EL (cell line): ENCODE results near the gene COL18A1.
"Not testable (repeated sequence)": the region's sequence is repeated elsewhere in the genome, so short reads cannot be mapped to it uniquely, and the experiment has no call there.

Source experiments
- DNase-seq: peaks from one replicate; pipeline ENCODE4 v3.0.0-alpha.2; 2016

The COL18A1 gene

GRCh38 chr21:45429221-45430175, 24.5 kb downstream of the COL18A1 start:
- DNase-seq = no peak

GRCh38 chr21:45430521-45431501, 25.8 kb downstream of the COL18A1 start:
- DNase-seq = peak; percentile 42

- DNase-seq = no peak
Measured at GRCh38 chr21:45431781-45432572, 27.0 kb downstream of the COL18A1 start.

- DNase-seq = peak; percentile 14
Measured at GRCh38 chr21:45432575-45433255, 27.8 kb downstream of the COL18A1 start.

- DNase-seq = no peak
Measured at GRCh38 chr21:45433301-45433700, 28.3 kb downstream of the COL18A1 start.

- DNase-seq = no peak
Measured at GRCh38 chr21:45433911-45434644, 29.1 kb downstream of the COL18A1 start.

GRCh38 chr21:45434645-45435217, 29.8 kb downstream of the COL18A1 start:
- no peak for DNase-seq

- no peak for DNase-seq
Measured at GRCh38 chr21:45435405-45435981, 30.5 kb downstream of the COL18A1 start.

GRCh38 chr21:45436351-45437065, 31.5 kb downstream of the COL18A1 start:
- no peak for DNase-seq

- not testable (repeated sequence) for DNase-seq
Measured at GRCh38 chr21:45437844-45438243, 32.9 kb downstream of the COL18A1 start.

GRCh38 chr21:45438391-45439145, 33.6 kb downstream of the COL18A1 start:
- no peak for DNase-seq

- DNase-seq = peak; percentile 88
Measured at GRCh38 chr21:45439161-45439872, 34.4 kb downstream of the COL18A1 start.

- DNase-seq = no peak
Measured at GRCh38 chr21:45439901-45440461, 35.0 kb downstream of the COL18A1 start.

GRCh38 chr21:45440736-45441350, 35.9 kb downstream of the COL18A1 start:
- no peak for DNase-seq

GRCh38 chr21:45441431-45442255, 36.7 kb downstream of the COL18A1 start:
- DNase-seq = no peak

- DNase-seq = no peak
Measured at GRCh38 chr21:45442276-45442675, 37.3 kb downstream of the COL18A1 start.
